Thoracic aorta (tissue), 2 donors: ENCODE results near the gene HES2. TPM values are rescaled to one million over a fixed set of nuclear protein-coding genes. Genes with fewer than 3 reads are reported as not detected.

Source experiments
- ATAC-seq: fragments of 150-250 bp; one replicate; pipeline ENCODE4 v1.8.0; 2017; ENCODE audit warnings: low read depth; ENCODE audit not compliant: insufficient number of reproducible peaks, low FRiP score
- DNase-seq: peaks from one replicate; pipeline ENCODE4 v3.0.0-alpha.2; 2020; ENCODE audit warnings: low spot score
- H3K27ac ChIP-seq, 2 donors: fragments of 200-600 bp; sonication (generic); 1 replicate in 1 of 2; 2 replicates in 1 of 2; pipeline ENCODE4 v1.5.1; 2016; ENCODE audit warnings: mild to moderate bottlenecking in 2 of 2, moderate library complexity in 2 of 2
- H3K27me3 ChIP-seq: fragments of 200-600 bp; sonication (generic); replicated peaks from 2 replicates; pipeline ENCODE4 v1.6.0; 2016; ENCODE audit warnings: mild to moderate bottlenecking; ENCODE audit not compliant: insufficient read depth
- H3K36me3 ChIP-seq: fragments of 200-600 bp; sonication (generic); one replicate; pipeline ENCODE4 v1.5.1; 2016
- H3K4me1 ChIP-seq, 2 donors: fragments of 200-600 bp; sonication (generic); 1 replicate in 1 of 2; 2 replicates in 1 of 2; pipeline versions ENCODE4 v1.5.1 to v1.6.0; 2016; ENCODE audit warnings: low read depth in 2 of 2, mild to moderate bottlenecking in 1 of 2; ENCODE audit not compliant: control insufficient read depth in 1 of 2
- H3K4me3 ChIP-seq: fragments of 200-600 bp; sonication (generic); 2 replicates; pipeline ENCODE4 v1.5.1; 2016; ENCODE audit warnings: mild to moderate bottlenecking
- H3K9me3 ChIP-seq: fragments of 200-600 bp; sonication (generic); 2 replicates; pipeline ENCODE4 v1.5.1; 2016
- CTCF ChIP-seq: fragments of 200-600 bp; sonication (generic); IDR thresholded peaks from one replicate; pipeline ENCODE4 v1.5.1; 2019; ENCODE audit warnings: antibody characterized with exemption
- total RNA-seq, 2 donors: library from RNA; depleted of rRNA; stranded (reverse); fragments of >200 nt; gene quantifications; one replicate each; pipeline versions ENCODE4 v1.1.0 to v1.2.3, GENCODE V29; 2016

The HES2 gene
- total RNA-seq, 2 donors from 2014 or later: not detected

GRCh38 chr1:6391951-6392808 is 27.5 kb downstream of the HES2 start:
- peak overlapping the region; percentile 94 for H3K4me3 ChIP-seq

GRCh38 chr1:6389971-6390370 is 29.7 kb downstream of the HES2 start:
- DNase-seq: no peak
- Histone ChIP-seq H3K4me1 (peaks cover 14 to 26% of the 10 kb centered on the region in 2 donors), H3K4me3 (no peak overlapping the region), H3K36me3 (no peaks in the 10 kb centered on the region), H3K27me3 (no peaks in the 10 kb centered on the region), H3K27ac (no peak overlapping the region), H3K9me3 (no peaks in the 10 kb centered on the region)
- TF ChIP-seq CTCF: no peak
- ATAC-seq: no peak

More at GRCh38 chr1:6391951-6392808, 27.5 kb downstream of the HES2 start:
- Histone ChIP-seq H3K36me3 (no peaks in the 10 kb centered on the region), H3K27ac (no peak overlapping the region), H3K4me1 (peaks cover 9 to 14% of the 10 kb centered on the region in 2 donors), H3K27me3 (no peaks in the 10 kb centered on the region), H3K9me3 (no peaks in the 10 kb centered on the region)
- no peak for ATAC-seq
- no peak for TF ChIP-seq CTCF
- DNase-seq: no peak

GRCh38 chr1:6386371-6386949 is 33.3 kb downstream of the HES2 start:
- Histone ChIP-seq H3K4me3 (no peak overlapping the region), H3K36me3 (no peaks in the 10 kb centered on the region), H3K9me3 (no peaks in the 10 kb centered on the region), H3K27me3 (no peaks in the 10 kb centered on the region), H3K4me1 (peaks cover 9 to 19% of the 10 kb centered on the region in 2 donors), H3K27ac (no peak overlapping the region)
- DNase-seq: no peak
- ATAC-seq: no peak
- no peak for TF ChIP-seq CTCF

GRCh38 chr1:6385488-6386191 is 34.1 kb downstream of the HES2 start:
- DNase-seq (no peak), ATAC-seq (no peak)
- Histone ChIP-seq H3K27ac (peak overlapping the region; percentile 50 to 65), H3K4me1 (peaks cover 9 to 19% of the 10 kb centered on the region in 2 donors), H3K27me3 (no peaks in the 10 kb centered on the region), H3K36me3 (no peaks in the 10 kb centered on the region), H3K4me3 (peak overlapping the region; percentile 32), H3K9me3 (no peaks in the 10 kb centered on the region)
- no peak for TF ChIP-seq CTCF

GRCh38 chr1:6384962-6385361 is 34.8 kb downstream of the HES2 start:
- Histone ChIP-seq H3K27ac (peak overlapping the region; percentile 50 to 65), H3K4me3 (peak overlapping the region; percentile 32), H3K27me3 (no peaks in the 10 kb centered on the region), H3K36me3 (no peaks in the 10 kb centered on the region), H3K4me1 (peaks cover 9 to 19% of the 10 kb centered on the region in 2 donors), H3K9me3 (no peaks in the 10 kb centered on the region)
- ATAC-seq: peak; percentile 38
- no peak for DNase-seq
- no peak for TF ChIP-seq CTCF
